Measurements from ENCODE around the gene OR10H1. TPM values are rescaled to one million over a fixed set of nuclear protein-coding genes. Genes with fewer than 3 reads are reported as not detected.

OR10H1 gene
- polyA plus RNA-seq, 1 donor from 2014 or later, result not detected

GRCh38 chr19:15820646-15821045, 5.2 kb upstream of the OR10H1 start:
- TF ChIP-seq EZH2 (IDR thresholded peaks at IDR 0.05; ENCODE audit: borderline replicate concordance, insufficient read depth, low read length, poor library complexity, severe bottlenecking) (no peak), POLR2AphosphoS5 (IDR thresholded peaks at IDR 0.05) (no peak), MXI1 (conservative IDR thresholded peaks at IDR 0.05; ENCODE audit: poor library complexity, severe bottlenecking) (no peak), RAD21 (conservative IDR thresholded peaks at IDR 0.05) (no peak), EP300 (conservative IDR thresholded peaks at IDR 0.05; ENCODE audit: poor library complexity, severe bottlenecking) (no peak)
- Histone ChIP-seq H4K20me1 (ENCODE audit: insufficient read depth) (no peaks in the 10 kb centered on the region), H3K27ac (ENCODE audit: low read length) (no peak overlapping the region), H3F3A (ENCODE audit: insufficient read depth, low read length, poor library complexity, severe bottlenecking) (no peaks in the 10 kb centered on the region), H2AFZ (ENCODE audit: low read depth, low read length) (no peak overlapping the region), H3K4me3 (ENCODE audit: low read length) (no peak overlapping the region), H3K4me2 (ENCODE audit: low read length) (no peak overlapping the region), H3K27me3 (ENCODE audit: insufficient read depth, low read depth, low read length) (no peaks in the 10 kb centered on the region), H3K36me3 (ENCODE audit: insufficient read depth, low read length) (no peaks in the 10 kb centered on the region), H3K9ac (ENCODE audit: low read length) (no peak overlapping the region), H3K9me3 (ENCODE audit: low read length) (no peaks in the 10 kb centered on the region), H3K79me2 (replicated peaks; ENCODE audit: insufficient read depth, low read length) (no peaks in the 10 kb centered on the region), H3K9me2 (ENCODE audit: insufficient read depth, low read length) (no peaks in the 10 kb centered on the region)

- Histone ChIP-seq H3K27ac (ENCODE audit: low read length) (no peak overlapping the region), H3F3A (ENCODE audit: insufficient read depth, low read length, poor library complexity, severe bottlenecking) (no peaks in the 10 kb centered on the region), H3K9me3 (ENCODE audit: low read length) (no peaks in the 10 kb centered on the region), H3K4me3 (ENCODE audit: low read length) (no peak overlapping the region), H3K9ac (ENCODE audit: low read length) (no peak overlapping the region), H4K20me1 (ENCODE audit: insufficient read depth) (no peaks in the 10 kb centered on the region), H3K79me2 (replicated peaks; ENCODE audit: insufficient read depth, low read length) (no peaks in the 10 kb centered on the region), H3K36me3 (ENCODE audit: insufficient read depth, low read length) (no peaks in the 10 kb centered on the region), H3K27me3 (ENCODE audit: insufficient read depth, low read depth, low read length) (no peaks in the 10 kb centered on the region), H3K9me2 (ENCODE audit: insufficient read depth, low read length) (no peaks in the 10 kb centered on the region), H2AFZ (ENCODE audit: low read depth, low read length) (no peak overlapping the region), H3K4me2 (ENCODE audit: low read length) (no peak overlapping the region)
- no peak for TF ChIP-seq REST (IDR thresholded peaks at IDR 0.05; ENCODE audit: borderline replicate concordance)
- TF ChIP-seq TAF1 (IDR thresholded peaks at IDR 0.05; ENCODE audit: low read depth), result no peak
- no peak for TF ChIP-seq RAD21 (conservative IDR thresholded peaks at IDR 0.05)
- no peak for TF ChIP-seq MXI1 (conservative IDR thresholded peaks at IDR 0.05; ENCODE audit: poor library complexity, severe bottlenecking)
- TF ChIP-seq CTCF (IDR thresholded peaks at IDR 0.05; ENCODE audit: poor library complexity, severe bottlenecking), result no peak
- TF ChIP-seq POLR2AphosphoS5 (IDR thresholded peaks at IDR 0.05), result no peak
- TF ChIP-seq SMC3 (conservative IDR thresholded peaks at IDR 0.05; ENCODE audit: poor library complexity), result no peak
- no peak for TF ChIP-seq EZH2 (IDR thresholded peaks at IDR 0.05; ENCODE audit: borderline replicate concordance, insufficient read depth, low read length, poor library complexity, severe bottlenecking)
- no peak for TF ChIP-seq EP300 (conservative IDR thresholded peaks at IDR 0.05; ENCODE audit: poor library complexity, severe bottlenecking)
These were observed 1.5 kb downstream of the OR10H1 start for GRCh38 chr19:15813916-15814315.
